GM21825 (cell line): ENCODE measurements around the gene FBXO10.
A peak's percentile ranks its signal among the peaks of the same experiment; 100 is the strongest.
"Not testable (repeated sequence)": the region's sequence is repeated elsewhere in the genome, so short reads cannot be mapped to it uniquely, and the experiment has no call there.

Experiments
- ATAC-seq: cut with Tn5 transposase; IDR thresholded peaks from one replicate; pipeline ENCODE4 v1.9.1; 2021; ENCODE audit warnings: mild to moderate bottlenecking, moderate library complexity; ENCODE audit not compliant: unreplicated experiment

The FBXO10 gene

GRCh38 chr9:37485389-37486255 is 90.6 kb downstream of the FBXO10 start, which contains the start of gene POLR1E:
Gene POLR1E (plus strand): TSS chr9:37485948. CDS start chr9:37486048, 100 bp downstream.
- peak; percentile 95 for ATAC-seq

- ATAC-seq = no peak
These were observed 95.4 kb downstream of the FBXO10 start for GRCh38 chr9:37480759-37481158.

GRCh38 chr9:37477987-37478619 is 98.1 kb downstream of the FBXO10 start:
- ATAC-seq = not testable (repeated sequence)

DNA sequence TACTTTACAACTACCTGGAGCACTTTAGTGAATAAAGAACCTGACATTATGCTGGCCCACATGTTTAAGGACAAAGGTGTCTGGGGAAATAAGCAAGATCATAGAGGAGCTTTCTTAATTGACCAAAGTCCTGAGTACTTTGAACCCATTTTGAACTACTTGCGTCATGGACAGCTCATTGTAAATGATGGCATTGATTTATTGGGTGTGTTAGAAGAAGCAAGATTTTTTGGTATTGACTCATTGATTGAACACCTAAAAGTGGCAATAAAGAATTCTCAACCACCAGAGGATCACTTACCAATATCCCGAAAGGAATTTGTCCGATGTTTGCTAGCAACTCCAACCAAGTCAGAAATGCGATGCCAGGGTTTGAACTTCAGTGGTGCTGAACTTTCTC is 98.7 kb downstream of the FBXO10 start:
- ATAC-seq = not testable (repeated sequence)

DNA sequence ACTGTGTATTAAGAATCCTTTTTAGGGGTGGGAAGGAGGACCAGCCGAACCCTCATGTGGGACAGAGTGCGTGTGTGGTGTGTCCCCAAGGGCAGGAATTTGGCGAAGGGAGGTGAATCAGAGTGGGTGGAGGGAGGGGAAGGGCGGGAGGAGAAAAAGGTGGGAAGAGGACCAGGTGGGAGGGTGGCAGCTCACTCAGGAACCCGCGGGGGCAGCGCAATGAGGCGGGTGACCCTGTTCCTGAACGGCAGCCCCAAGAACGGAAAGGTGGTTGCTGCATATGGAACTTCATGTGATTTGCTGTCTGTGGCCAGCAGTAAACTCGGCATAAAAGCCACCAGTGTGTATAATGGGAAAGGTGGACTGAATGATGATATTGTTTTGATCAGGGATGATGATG is 99.2 kb downstream of the FBXO10 start:
- no peak for ATAC-seq

DNA sequence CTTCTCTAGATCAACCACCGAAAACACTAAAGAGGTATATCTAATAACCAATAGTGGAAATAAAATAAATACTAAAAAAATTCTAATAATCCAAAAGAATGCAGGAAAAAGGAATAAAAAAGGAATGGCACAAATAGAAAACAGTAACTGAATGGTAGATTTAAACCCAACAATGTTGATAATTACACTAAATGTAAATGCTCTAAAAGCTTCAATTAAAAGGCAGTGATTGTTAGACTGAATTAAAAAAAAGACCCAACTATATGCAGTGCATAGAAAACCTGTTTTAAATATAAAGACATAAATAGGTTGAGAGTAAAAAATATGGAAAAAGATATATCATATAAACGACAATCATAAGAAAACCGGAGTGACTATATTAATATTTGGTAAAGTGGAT is 101.7 kb downstream of the FBXO10 start:
- no peak for ATAC-seq

DNA sequence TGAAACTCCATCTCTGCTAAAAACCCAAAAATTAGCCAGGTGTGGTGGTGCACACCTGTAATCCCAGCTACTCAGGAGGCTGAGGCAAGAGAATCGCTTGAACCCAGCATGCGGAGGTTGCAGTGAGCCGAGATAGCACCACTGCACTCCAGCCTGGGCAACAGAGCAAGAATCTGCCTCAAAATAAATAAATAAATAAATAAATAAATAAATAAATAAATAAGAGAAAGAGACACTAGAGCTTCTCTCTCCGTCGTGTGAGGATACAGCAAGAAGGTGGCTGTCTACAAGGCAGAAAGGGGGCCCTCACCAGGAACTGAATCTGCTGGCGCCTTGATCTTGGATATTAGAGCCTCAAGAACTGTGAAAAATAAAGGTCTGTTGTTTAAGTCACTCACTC is 102.2 kb downstream of the FBXO10 start:
- ATAC-seq = not testable (repeated sequence)

GRCh38 chr9:37471942-37472684 is 104.1 kb downstream of the FBXO10 start:
- no peak for ATAC-seq

DNA sequence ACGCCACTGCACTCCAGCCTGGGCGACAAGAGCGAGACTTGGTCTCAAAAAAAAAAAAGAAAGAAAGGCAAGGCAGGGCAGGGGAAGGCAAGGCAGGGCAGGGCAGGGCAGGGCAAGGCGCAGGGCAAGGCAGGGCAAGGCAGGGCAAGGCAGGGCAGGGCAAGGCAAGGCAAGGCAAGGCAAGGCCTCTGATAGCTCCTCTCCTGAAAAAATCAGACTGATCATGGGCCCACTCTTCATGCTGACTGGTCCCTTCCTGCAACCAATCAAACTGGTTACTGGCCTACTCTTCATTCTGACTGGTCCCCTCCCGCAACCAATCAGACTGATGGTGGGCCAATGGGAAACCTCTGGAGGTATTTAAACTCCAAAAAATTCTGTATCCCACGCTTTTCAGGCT is 107.6 kb downstream of the FBXO10 start:
- no peak for ATAC-seq

GRCh38 chr9:37467530-37467929 is 108.7 kb downstream of the FBXO10 start:
- not testable (repeated sequence) for ATAC-seq

GRCh38 chr9:37466037-37466709 is 110.0 kb downstream of the FBXO10 start:
- ATAC-seq = peak; percentile 5

DNA sequence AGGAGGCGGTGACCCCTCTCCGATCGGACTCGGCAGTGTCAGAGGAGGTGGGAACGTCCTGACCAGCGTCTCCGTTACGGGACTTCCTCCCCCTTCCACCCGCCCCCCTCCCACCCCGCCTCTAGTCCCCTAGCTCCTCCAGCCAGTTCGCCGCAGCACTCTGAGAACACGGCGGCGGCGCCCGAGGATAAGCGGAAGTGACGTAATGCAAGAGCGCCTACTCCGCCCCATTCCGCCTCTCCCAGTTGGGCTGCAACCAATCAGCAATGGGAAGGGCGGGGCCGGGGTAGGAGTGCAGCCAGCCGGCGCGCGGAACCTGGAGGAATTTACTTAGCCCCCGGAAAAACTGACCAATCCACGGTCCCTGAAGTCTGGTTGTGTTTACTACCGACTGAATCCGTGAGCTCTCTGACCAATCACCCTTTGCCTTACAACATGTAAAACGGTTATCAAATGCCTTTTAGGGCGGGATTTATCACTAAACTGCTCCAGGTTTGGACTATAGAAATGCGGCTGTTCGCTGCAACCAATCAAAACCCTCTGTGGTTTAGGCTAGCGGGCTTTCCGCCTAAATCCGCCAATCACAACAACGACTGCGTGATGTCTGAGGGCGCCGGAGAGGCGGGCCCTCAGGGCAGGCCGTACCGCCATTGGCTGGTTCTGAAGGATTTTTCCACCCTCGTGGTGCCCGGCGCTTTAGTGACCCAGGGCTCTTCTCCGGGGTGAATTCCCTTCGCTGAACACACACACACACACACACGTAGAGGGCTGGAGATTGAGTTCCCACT is 110.7 kb downstream of the FBXO10 start, which contains the start of gene ZBTB5:
TSS of gene ZBTB5 (minus strand) at position 202 of the 788 bp plus-strand sequence. CDS start 22,899 bp downstream, outside the sequence.
- ATAC-seq = peak; percentile 73

- peak; percentile 34 for ATAC-seq
These were observed 111.5 kb downstream of the FBXO10 start for GRCh38 chr9:37464426-37465248.

DNA sequence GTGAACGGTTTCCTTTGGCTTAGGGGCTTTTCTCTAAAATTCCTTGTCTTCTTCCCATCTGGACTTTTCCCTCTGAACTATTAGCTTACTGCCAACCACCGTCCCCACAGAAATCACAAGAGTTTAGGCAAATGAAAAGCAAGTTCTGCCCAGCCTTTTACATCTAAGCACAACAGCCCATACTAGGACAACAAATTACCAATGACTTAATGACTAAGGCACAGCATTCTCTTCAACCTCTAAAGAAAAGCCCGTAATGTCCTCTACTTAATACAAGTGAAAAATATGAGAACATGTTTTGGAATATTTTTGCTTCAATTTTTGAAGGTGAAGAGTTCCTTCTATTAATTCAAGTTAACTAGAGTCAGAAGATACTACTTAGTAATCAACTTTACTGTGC is 112.2 kb downstream of the FBXO10 start:
- no peak for ATAC-seq
